ENCODE results near the gene TWIST2.

The TWIST2 gene

GRCh38 chr2:238873841-238874240 is 26.0 kb downstream of the TWIST2 start:
- in situ Hi-C loops (cut with HindIII; ENCODE audit: low sequenced_read_pairs) = no loop called here
- no peak overlapping the region for H3K4me3 ChIP-seq (ENCODE audit: low read depth, low read length)
- no peak for DNase-seq (ENCODE audit: low read depth, low spot score)
- no peak for TF ChIP-seq CTCF (IDR thresholded peaks at IDR 0.05; ENCODE audit: low read depth, low read length)

- in situ Hi-C loops (cut with HindIII; ENCODE audit: low sequenced_read_pairs) = no loop called here
- DNase-seq (ENCODE audit: low read depth, low spot score) = no peak
- no peak for TF ChIP-seq CTCF (IDR thresholded peaks at IDR 0.05; ENCODE audit: low read depth, low read length)
- H3K4me3 ChIP-seq (ENCODE audit: low read depth, low read length) = no peak overlapping the region
These were observed 26.6 kb downstream of the TWIST2 start for GRCh38 chr2:238874330-238875050.

- no peak overlapping the region for H3K4me3 ChIP-seq (ENCODE audit: low read depth, low read length)
- in situ Hi-C loops (cut with HindIII; ENCODE audit: low sequenced_read_pairs) = no loop called here
- peak; percentile 17 for TF ChIP-seq CTCF (IDR thresholded peaks at IDR 0.05; ENCODE audit: low read depth, low read length)
- peak; percentile 28 for DNase-seq (ENCODE audit: low read depth, low spot score)
These were observed 27.2 kb downstream of the TWIST2 start for GRCh38 chr2:238875101-238875470.

- in situ Hi-C loops (cut with HindIII; ENCODE audit: low sequenced_read_pairs) = no loop called here
- TF ChIP-seq CTCF (IDR thresholded peaks at IDR 0.05; ENCODE audit: low read depth, low read length) = no peak
- no peak for DNase-seq (ENCODE audit: low read depth, low spot score)
- no peak overlapping the region for H3K4me3 ChIP-seq (ENCODE audit: low read depth, low read length)
These were observed 27.8 kb downstream of the TWIST2 start for GRCh38 chr2:238875471-238876231.

GRCh38 chr2:238876232-238876630 is 28.3 kb downstream of the TWIST2 start:
- in situ Hi-C loops (cut with HindIII; ENCODE audit: low sequenced_read_pairs) = no loop called here
- H3K4me3 ChIP-seq (ENCODE audit: low read depth, low read length) = no peak overlapping the region
- DNase-seq (ENCODE audit: low read depth, low spot score) = no peak
- TF ChIP-seq CTCF (IDR thresholded peaks at IDR 0.05; ENCODE audit: low read depth, low read length) = no peak

GRCh38 chr2:238878051-238878735 is 30.3 kb downstream of the TWIST2 start:
- in situ Hi-C loops (cut with HindIII; ENCODE audit: low sequenced_read_pairs) = no loop called here
- TF ChIP-seq CTCF (IDR thresholded peaks at IDR 0.05; ENCODE audit: low read depth, low read length) = no peak
- H3K4me3 ChIP-seq (ENCODE audit: low read depth, low read length) = no peak overlapping the region
- DNase-seq (ENCODE audit: low read depth, low spot score) = no peak

Data from astrocyte of the spinal cord (primary cell).